ENCODE data around the gene KCNT2.

DNA sequence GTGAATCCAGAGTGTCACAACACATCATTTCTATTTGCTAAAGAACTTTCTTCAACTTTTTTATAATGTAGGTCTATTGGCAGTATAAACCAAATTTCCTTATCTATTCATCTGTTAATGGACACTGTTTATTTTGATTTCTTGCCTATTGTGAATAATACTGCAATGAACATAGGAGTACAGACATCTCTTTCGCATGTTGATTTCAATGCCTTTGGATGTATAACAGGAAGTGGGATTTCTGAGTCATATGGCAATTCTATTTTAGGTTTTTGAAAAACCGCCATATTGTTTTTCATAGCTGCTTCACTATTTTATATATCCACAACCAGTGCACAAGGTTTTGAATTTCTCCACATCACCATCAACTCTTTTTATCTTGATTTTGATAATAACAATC is 198.7 kb downstream of the KCNT2 start:
- TF ChIP-seq, protein P1, sequence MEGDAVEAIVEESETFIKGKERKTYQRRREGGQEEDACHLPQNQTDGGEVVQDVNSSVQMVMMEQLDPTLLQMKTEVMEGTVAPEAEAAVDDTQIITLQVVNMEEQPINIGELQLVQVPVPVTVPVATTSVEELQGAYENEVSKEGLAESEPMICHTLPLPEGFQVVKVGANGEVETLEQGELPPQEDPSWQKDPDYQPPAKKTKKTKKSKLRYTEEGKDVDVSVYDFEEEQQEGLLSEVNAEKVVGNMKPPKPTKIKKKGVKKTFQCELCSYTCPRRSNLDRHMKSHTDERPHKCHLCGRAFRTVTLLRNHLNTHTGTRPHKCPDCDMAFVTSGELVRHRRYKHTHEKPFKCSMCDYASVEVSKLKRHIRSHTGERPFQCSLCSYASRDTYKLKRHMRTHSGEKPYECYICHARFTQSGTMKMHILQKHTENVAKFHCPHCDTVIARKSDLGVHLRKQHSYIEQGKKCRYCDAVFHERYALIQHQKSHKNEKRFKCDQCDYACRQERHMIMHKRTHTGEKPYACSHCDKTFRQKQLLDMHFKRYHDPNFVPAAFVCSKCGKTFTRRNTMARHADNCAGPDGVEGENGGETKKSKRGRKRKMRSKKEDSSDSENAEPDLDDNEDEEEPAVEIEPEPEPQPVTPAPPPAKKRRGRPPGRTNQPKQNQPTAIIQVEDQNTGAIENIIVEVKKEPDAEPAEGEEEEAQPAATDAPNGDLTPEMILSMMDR (IDR thresholded peaks at IDR 0.05; ENCODE audit: control extremely low read depth in 1 of 3, insufficient read depth in 1 of 3, low read depth in 1 of 3, low read length in 3 of 3) = no peak
- no peak for TF ChIP-seq CHD2 (IDR thresholded peaks at IDR 0.05; ENCODE audit: low read length)
- TF ChIP-seq TAF1 (IDR thresholded peaks at IDR 0.05; ENCODE audit: low read depth, low read length) = no peak
- TF ChIP-seq EZH2 (IDR thresholded peaks at IDR 0.05; ENCODE audit: low read depth, low read length, severe bottlenecking) = no peak
- no peak for TF ChIP-seq TEAD4 (IDR thresholded peaks at IDR 0.05; ENCODE audit: low read depth, low read length)
- no peak for TF ChIP-seq CTBP2 (IDR thresholded peaks at IDR 0.05; ENCODE audit: borderline replicate concordance, insufficient read depth, insufficient read length, low read length)
- TF ChIP-seq, protein P2, sequence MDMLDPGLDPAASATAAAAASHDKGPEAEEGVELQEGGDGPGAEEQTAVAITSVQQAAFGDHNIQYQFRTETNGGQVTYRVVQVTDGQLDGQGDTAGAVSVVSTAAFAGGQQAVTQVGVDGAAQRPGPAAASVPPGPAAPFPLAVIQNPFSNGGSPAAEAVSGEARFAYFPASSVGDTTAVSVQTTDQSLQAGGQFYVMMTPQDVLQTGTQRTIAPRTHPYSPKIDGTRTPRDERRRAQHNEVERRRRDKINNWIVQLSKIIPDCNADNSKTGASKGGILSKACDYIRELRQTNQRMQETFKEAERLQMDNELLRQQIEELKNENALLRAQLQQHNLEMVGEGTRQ (IDR thresholded peaks at IDR 0.05; ENCODE audit: low read length) = no peak
- no peak for TF ChIP-seq MAFK (IDR thresholded peaks at IDR 0.05; ENCODE audit: low read depth, low read length)
- TF ChIP-seq POLR2A (IDR thresholded peaks at IDR 0.05; ENCODE audit: control extremely low read depth in 1 of 2, low read depth in 2 of 2, low read length in 2 of 2) = no peak
- no peak for TF ChIP-seq EP300 (IDR thresholded peaks at IDR 0.05; ENCODE audit: borderline replicate concordance in 1 of 2, low read depth in 2 of 2, low read length in 2 of 2)
- no peak for TF ChIP-seq SIRT6 (IDR thresholded peaks at IDR 0.05; ENCODE audit: low read length)

Measured in H1 (cell line).